ENCODE measurements around the gene TNNC2.
"Not testable (repeated sequence)": the region's sequence is repeated elsewhere in the genome, so short reads cannot be mapped to it uniquely, and the experiment has no call there.

TNNC2 gene

DNA sequence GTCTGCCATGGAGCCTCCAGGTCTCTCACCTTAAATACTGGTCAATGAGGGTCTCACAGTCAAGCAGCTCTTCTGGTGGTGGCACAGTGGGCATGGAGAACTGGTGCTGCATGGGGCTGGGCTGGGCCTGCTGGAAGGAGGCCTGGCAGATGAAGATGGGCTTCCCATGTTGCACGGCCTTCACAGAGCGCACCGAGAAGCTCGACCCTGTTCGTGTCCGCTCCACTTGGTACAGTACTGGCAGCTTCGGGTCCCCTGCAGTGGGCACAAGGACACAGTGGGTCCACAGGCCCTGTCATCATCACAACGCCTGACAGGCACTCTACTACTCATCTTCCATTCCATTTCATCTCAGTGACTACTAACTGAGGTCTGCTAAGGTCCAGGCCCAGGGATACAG, 21.3 kb upstream of the TNNC2 start:
- no peak for DNase-seq

DNA sequence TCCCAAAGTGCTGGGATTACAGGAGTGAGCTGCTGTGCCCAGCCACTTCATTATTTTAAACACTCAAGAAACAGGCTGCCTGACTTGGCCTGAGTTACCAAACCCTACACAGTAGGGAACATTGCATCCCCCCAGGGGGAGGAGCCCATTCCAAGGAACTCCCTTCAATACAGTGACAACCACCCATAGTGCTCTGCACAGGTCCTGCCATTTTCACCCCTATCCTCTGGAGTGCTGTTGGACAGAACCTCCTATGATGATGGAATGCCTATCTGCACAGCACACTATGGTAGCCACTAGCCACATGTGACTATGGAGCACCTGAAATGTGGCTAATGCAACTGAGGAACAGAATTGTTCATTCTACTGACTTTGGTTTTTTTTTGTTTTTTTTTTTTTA, 18.3 kb upstream of the TNNC2 start:
- DNase-seq, result no peak

DNA sequence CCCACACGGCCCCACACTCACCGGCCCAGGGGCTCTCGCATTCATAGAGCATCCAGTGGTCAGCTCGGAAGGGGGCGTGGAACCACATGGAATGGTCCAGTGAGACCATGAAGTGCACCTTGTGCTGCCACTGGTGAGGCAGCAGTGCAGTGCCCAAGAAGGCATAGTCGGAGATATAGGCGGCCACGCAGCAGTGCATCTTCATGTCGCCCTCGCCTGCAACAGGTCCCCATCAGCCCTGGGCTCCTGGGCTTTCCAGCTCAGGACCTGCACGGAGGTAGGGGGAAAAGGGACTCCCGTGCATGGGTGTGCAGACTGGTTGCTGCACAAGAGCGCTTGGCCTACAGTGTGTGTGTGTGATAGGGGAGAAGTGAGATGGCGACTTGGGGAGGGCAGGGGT, 16.4 kb upstream of the TNNC2 start:
- DNase-seq, result no peak

DNA sequence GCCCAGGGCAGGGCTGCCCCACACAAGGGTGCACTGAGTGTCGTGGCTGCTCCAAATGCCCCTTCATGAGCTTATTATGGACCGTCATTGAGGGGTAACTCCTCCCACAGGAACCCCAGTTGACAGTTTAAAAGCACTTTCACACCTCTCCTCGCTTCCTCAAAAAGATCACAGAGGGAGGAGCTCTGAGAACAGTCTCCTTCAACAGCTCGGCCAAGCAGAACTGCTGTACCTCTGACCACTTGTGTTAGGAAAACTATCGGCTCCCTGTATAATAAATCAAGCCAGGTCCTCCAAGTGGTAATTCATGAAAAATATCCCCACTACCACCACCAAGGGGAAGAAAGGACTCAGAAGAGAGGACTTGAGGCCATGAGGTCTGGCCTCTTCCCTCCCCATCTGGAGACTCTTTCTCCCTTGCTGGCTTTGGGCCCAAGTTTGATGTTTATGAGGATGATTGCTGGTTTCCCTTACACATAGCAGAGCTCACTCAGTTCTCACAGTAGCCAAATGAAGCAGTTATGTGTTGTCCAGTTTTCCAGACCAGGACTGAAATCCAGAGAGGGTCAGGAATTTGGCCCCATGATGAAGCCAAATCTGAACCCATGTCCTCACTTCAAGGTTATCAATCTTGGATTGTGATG, 15.2 kb upstream of the TNNC2 start:
- no peak for DNase-seq

DNA sequence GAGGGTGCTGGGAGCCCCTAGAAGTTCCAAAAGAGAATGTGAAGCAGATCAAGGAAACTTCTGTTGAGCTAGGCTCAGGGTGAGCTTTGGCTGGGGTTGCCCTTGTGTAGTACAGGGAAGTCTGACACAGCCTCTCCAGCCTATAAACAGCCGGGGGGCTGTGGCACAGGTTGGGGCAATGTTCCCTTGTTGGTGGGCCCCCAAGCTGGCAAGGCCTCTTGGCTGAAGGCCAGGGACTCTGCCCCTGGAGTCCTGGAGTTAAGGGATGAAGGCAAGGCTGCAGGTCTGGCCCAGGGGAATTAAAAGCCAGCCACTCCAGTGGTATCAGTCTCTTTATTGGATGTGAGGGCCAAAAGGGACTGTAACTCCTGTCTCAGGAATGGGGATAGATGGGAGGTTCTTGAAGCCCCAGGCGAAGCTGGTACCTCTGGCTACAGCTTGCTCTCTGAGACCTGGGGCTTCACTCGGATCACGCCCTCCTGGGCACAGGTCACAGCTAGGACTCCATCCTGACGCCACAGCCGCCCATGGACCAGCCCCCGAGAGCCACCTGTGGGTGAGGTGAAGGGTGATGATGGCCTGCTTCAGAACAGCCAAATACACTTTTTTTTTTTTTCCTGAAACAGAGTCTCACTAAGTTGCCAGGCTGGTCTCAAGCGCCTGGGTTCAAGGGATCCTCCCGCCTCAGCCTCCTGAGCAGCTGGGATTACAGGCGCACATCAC, 14.5 kb upstream of the TNNC2 start:
- no peak for DNase-seq

DNA sequence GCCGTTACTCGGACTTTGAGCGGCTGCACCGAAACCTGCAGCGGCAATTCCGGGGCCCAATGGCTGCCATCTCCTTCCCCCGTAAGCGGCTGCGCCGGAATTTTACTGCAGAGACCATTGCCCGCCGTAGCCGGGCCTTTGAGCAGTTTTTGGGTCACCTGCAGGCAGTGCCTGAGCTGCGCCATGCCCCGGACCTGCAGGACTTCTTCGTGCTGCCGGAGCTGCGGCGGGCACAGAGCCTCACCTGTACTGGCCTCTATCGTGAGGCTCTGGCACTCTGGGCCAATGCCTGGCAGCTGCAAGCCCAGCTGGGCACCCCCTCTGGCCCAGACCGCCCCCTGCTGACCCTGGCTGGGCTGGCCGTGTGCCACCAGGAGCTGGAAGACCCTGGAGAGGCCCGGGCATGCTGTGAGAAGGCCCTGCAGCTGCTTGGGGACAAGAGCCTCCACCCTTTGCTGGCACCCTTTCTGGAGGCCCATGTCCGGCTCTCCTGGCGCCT, 13.6 kb upstream of the TNNC2 start:
- DNase-seq, result no peak

DNA sequence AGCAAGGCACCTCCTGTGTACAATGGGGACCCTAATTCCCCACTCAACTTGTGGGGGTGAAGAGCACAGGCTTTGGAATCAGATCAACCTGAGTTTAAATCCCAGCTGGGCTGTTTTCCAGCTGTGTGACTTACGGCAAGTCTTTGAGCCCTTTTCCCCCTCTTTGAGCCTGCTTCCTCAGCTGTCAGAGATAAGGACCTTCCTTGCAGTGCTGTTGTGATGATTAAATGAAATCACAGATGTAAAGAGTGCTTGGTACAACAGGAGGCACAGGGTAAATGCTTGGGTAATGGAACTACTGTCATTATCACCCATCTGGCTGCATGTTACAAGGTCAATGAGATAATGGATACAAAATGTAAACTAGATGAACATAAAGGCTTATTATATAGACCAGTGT, 9.7 kb upstream of the TNNC2 start:
- no peak for DNase-seq

DNA sequence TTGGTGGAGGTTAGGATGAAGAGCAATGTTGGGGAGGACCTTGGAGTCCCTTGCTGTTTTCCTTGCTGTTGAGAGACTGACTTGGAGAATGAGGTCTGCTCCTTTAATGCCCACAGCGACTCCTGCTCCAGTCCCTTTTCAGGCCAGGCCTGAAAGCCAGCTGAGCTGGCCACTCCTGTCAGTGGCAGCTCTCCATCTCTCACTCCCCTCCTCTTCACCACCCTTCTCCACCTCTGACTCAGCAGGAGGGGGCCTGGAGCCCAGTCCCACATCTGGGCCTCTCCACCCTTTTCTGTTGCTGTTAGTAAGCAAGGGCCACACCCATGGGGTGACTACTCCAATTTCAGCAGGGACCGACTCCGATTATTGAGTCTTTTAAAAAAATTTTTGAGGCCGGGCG, 8.7 kb upstream of the TNNC2 start:
- no peak for DNase-seq

DNA sequence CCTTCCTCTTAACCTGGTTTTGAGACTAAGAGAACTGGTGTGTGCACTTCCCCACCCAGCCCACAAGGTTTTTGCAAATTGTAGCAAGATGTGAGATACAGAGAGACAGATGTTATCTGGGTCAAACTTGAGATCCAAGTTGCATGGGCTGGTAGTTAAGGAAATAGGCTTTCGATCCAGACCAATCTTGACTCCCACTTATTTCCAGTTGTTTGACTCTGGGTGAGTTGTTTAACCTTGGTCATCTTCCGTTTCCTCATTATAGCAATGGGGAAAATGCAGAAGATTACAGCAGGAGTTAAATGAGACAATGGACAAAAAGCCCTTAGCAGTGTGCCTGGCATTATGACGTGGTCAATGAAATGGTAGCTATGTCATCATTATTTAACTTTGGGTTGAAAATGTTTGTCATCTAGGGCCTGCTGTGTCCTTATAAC, 8.2 kb upstream of the TNNC2 start:
- no peak for DNase-seq

DNA sequence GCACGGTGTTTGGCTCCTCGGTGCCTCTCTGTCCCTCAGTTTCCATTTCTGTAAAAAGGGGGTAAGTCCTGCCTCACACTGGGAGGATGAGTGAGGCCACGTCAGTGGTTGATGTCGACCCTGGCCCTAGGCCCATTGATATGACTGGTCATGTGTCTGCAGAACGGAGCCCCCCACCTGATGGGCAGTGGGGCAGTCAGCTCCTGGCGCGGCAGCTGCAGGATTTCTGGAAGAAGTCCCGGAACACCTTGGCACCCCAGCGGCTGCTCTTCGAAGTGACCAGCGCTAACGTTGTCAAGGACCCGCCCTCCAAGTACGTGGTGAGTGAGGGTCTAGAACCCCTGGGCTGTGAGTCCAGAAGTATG, 7.7 kb upstream of the TNNC2 start:
- DNase-seq, result no peak

DNA sequence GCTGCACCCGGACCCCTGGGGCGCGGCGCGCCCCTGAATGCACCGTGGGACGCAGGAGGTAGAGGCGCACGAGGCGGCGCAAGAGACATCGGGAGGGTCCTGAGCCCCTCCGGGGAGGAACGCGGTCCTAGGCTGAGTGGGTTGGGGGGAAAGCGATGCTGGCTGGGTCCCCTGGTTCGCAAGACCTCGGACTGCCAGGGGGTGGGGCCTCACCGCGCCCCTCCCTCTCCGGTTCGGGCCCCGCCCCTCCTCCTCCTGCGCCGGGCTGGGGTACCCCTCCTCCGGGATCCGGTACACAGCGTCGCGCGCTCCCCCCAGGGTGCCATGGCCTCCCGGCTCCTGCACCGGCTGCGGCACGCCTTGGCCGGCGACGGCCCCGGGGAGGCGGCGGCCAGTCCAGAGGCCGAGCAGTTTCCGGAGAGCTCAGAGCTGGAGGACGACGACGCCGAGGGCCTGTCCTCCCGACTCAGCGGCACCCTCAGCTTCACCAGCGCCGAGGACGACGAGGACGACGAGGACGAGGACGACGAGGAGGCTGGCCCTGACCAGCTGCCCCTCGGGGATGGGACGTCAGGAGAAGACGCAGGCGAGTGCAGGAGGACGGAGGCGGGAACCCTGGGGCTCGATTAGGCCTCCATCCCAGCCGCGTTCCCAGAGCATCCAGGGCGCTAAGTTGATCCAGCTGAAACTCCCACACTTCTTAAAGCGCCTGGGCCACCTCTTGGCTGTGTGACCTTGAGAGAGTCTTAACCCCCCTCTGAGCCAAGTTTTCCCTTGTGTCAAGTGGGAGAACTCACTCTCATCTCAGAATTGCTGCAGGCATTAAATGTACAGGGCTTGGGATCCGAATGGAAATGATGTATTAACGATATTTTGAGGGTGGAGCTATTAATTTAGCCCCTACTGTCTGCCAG, 7.0 kb upstream of the TNNC2 start:
- peak; percentile 50 for DNase-seq

DNA sequence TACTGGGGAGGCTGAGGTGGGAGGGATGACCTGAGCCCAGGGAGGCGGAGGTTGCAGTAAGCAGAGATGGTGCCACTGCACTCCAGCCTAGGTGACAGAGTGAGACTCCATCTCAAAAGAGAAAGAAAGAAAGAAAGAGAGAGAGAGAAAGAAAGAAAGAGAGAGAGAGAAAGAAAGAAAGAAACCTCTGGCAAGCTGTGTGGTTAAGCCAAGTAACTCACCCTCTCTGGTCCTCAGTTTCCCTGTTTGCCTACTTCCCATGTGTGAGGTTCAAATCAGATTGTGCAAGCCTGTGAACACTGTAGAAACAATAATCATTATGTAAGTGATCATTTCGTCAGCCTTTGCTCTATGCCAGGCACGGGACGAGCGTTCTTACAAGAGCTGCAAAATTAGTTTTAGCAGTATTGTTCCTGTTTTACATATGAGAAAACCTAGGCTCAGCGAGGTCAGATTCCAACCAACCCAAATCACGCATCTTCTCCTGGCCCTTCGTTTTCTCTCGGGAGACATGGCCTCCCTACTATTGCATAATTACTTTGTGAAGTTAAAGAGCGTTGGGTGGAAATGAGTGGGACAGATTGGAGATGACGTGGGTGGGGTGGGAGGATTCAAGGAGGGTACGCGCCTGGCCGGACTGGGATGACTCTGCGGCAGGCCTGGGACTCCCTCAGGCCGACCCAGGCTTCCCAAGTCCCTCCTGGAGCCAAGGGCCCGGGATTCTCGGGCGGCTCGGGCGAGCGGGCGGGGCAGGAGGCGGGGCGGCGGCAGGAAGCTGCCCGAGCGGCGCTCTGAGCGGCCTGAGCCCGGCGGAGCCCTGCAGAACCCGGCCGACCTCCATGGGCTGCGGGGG, 6.1 kb upstream of the TNNC2 start, which contains the start of gene SNX21:
SNX21 (plus strand) TSS at position 770 of the 853 bp plus-strand sequence. CDS start 121 bp downstream, outside the sequence.
- peak; percentile 24 for DNase-seq

DNA sequence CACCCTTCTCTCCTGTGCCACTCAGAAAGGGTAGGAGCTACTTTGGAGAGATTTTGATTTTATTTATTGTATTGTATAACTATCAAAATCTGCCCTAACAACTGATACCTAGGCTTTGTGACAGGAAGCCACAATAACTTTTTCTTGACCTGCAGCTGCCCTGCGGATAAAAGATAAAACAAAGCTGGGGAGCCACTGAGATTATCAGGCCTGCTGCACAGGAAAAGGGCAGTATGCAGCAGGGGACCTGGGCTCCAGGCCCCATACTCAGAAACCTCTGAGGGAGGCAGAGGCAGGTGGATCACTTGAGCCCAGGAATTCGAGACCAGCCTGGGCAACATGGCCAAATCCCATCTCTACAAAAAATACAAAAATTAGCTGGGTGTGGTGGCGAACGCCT, 5.5 kb upstream of the TNNC2 start:
- DNase-seq, result no peak

DNA sequence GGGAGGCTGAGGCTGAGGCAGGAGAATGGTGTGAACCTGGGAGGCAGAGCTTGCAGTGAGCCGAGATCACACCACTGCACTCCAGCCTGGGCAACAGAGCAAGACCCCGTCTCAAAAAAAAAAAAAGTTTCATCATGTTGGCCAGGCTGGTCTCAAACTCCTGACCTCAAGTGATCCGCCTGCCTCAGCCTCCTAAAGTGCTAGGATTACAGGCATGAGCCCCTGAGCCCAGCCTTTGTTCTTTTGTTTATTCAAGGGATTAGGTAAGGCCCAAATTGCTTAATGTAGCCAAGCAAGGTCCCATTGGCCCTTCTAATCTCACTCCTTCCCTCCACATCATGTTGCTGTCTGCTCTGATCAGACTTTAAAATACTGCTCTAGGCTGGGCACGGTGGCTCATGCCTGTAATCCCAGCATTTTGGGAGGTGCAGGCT, 2.6 kb upstream of the TNNC2 start:
- not testable (repeated sequence) for DNase-seq

DNA sequence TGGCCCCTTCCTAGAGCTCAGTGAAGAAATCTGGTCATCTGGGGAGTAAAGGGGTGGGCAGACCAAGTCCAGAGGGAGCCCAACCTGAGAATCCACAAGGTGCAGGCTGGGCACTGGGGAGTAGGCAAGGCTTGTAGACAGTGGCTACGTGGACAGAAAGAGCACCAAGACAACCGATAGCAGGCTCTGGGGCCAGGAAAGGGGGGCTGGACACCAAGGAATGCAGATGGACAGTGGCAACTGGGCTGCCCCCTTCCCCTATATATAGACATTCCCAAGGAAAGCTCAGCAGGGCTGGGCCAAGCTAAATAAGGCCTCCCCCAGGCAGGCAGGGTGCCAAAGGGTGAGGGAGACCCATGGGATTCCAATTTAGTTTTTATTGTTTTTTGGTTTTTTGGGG, 1.5 kb upstream of the TNNC2 start:
- DNase-seq, result no peak

DNA sequence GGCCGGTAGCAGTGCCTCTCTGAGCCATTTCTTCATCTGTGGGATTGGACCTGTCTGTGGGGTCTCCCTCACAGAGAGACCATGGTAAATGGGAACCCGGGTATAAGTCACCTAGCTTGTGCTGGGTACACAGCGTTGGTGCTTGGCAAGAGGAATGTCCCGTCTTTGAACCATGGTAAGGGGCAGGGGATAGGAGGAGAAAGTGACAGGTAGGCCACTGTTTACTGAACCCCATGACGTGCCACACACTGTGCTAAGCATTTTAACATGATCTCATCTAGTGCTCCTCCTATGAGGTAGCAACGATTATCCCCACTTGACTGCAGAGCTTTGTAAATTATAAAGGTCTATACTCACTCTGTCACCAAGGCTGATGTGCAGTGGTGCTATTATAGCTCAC, 600 bp upstream of the TNNC2 start:
- DNase-seq, result no peak

DNA sequence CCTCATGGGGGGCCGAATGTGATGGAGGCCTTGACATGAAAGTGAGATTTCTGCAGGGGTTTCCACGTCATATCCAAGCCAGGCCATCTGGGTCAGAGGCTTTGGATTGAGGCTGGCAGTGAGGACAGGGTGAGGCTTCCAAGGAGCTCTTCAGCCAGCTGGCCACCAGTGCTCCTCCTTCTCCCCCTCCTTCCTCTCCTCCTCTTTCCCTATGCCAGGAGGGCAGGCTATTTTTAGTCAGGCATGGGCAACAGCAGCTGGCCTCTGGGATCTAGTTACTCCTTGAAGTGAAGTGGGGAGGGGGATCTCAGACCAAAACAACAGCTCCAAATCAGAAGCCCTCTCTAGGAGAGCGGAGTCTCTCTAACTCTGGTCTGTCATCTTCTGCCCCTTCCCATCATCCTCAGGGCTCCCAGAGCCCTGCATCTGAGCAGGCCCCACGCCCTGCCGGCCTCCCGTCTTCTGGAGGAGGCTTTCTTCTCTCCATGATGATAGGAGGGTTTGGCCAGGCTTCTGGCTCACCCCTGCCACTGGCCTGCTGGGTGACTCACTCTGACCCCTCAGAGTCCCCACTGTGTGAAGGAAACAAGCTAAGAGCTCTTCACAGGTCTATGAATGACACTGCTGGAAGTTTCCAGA, 612 bp downstream of the TNNC2 start:
- no peak for DNase-seq

DNA sequence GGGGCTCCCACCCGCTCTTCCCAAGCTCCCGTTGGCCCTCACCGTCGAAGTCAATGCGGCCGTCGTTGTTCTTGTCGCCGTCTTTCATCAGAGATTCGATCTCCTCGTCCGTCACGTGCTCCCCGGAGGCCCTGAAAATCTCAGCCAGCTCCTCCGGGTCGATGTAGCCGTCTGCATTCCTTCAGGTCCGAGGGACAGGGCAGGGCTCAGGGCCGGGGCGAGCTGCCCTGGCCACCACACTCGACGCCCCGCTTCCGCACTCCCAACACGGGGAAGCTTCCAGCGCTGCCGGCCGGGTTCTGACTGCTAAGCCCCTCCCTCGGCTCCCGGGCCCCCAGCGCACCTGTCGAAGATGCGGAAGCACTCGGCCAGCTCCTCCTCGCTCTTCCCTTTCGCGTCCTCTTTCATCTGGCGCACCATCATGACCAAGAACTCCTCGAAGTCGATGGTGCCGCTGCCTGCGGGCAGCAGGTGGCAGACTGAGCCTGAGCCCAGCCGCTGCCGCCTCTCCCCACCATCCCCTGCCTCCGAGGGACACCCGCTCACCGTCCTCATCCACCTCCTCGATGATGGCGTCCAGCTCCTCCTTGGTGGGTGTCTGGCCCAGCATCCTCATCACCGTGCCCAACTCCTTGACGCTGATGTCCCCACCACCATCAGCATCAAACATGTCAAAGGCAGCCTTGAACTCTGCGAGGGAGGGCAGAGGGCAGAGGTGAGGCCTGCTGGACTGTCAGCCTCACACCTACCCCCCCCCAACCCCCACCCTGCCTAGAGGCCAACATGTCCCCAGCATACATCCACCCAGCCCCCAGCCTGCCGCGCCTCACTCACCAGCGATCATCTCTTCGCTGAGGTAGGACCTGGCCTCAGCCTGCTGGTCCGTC, 2.9 kb downstream of the TNNC2 start:
- DNase-seq, result peak; percentile 58

DNA sequence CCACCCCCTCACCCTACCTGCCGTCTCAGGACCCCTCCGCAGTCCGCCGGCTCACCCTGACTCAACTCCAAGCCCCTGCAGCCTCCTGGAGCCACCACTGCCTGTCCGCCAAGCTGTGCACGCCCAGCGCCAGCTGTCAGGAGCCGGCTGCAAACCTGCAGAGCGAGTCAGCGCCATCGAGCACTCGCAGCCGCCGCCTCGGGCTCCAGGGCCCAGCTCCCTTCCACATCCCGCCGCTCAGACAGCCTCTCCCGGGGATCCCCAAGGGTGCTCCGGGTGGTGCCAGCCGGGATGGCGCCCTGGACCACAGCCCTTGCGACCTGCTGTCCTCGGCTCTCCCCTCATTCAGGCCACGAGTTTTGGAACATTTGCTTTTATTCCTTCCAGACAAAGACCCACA, 4.3 kb downstream of the TNNC2 start:
- DNase-seq, result no peak

DNA sequence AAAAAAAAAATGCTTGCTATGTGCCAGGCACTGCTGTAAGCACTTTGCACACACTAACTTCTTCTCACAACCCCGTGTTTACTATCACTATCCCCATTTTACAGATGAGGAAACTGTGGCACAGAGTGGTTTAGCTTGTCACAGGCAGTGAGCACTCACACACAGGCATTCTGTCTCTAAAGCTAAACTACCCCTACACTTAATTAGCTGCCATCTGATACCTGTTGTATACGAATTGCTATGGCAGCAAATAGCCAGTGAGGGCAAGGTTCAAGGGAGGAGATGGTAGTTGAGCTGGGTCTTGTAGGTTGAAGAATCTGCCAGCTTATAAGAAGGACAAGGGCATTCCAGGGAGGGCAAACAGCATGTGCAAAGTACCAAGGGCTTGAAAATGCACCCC, 5.2 kb downstream of the TNNC2 start:
- no peak for DNase-seq

DNA sequence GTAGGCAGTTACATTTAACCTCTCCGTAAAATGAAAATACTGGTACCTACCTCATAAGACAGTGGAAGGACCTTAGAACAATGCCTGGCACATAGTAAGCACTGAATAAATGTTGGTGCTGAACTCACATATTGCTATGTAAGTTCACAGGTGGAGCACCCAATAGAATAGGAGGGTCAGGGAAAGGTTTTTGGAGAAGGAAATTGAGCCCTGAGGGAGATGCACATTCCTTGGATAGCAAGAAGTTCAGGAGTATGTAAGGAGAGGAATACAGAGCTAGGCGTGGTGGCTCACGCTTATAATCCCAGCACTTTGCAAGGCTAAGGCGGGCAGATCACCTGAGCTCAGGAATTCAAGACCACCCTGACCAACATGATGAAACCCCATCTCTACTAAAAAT, 7.6 kb downstream of the TNNC2 start:
- no peak for DNase-seq

All from activated naive CD4-positive, alpha-beta T cell treated with Interleukin-2 at 50 U/mL for 16 hours (primary cell).